Activated CD4-positive, alpha-beta T cell treated with anti-CD3 and anti-CD28 coated beads, Interleukin-2, amount 50 U/mL, for 48 hours (primary cell): ENCODE results near the gene WDR59.
A peak's percentile ranks its signal among the peaks of the same experiment; 100 is the strongest.
"Not testable (repeated sequence)": the region's sequence is repeated elsewhere in the genome, so short reads cannot be mapped to it uniquely, and the experiment has no call there.

ENCODE experiments used
- DNase-seq, 2 experiments: peaks; one replicate each; pipeline ENCODE4 v3.0.0-alpha.2; 2020

The WDR59 gene

DNA sequence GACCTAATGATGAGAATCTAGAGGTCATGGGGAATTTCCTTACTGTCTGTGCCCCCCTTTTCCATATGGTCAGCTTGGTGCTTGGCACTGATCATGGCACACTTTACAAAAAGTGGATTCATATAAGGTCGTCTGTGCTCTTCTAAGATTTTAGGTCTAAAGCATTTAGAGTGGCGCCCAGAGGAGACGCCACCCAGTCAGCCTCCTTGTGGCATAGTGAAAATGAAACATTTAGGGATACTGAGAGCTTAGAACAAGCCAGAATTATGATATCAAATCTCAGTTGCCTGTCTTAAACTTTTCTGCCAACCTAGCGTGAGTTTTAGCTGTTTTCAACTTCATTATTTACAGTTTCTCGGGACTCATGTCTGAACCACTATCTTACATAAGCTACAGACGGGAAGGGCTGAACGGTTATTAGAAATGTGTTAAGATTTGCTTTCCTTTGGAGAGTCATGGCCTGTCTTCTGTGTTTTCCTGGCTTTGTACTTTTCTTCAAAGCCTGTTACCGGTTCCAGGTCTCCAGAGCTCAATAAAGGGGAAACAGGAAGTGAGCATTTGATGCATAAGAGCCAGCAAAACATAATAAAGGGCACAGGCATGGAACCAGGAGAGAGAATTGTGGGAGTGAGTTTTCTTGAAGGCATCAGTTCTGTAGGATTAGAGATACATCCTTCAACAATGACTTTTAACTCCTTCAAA lies 27.6 kb upstream of the WDR59 start:
- DNase-seq: peak; percentile 11 to 28

DNA sequence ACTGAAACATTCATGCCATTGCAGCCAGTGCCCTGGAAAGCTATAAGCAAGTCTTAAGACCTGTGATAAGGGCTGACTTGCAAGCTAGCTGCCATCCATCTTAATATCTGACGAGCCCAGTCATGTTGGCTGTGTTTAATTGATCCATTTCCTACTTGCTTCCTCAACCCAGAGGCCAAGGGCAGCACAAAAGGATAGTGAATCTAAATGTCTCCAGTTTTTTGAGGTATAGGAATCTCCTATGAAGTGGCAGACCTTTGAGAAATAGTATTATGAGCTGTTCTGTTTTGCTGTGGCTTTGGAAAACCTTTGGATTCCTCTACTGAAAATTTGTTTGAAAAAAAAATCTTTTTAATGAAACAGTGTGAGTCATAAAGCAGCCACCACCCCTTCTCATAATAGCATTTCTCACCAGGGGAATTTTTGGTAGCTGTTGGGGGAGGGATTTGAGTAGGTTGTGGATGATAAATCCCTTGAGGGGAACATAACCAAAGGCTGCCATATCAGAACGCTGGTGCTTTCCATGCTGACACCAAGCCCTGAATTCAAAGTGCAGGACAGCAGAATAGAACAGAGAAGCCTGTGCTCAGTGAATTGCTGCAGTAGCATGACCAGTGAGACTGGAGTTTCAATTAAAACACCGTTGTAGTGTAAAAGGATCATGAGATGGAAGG lies 26.8 kb upstream of the WDR59 start:
- DNase-seq: peak; percentile 50 to 66

DNA sequence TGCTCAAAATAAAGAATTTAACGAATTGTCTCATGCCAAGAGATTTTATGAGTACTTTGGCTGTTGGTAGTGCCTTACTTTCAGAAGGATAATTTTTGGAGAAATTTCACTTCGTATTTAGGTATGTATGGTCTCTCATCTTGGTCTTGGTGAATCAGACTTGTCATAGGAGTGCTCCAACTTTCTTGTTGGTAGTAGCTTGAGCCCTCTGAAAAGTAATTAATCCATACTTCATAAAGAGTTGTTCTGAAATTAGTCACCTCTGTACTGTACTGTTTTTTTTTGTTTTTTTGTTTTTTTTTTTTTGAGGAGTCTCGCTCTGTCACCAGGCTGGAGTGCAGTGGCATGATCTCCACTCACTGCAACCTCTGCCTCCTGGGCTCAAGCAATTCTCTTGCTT lies 25.5 kb upstream of the WDR59 start:
- DNase-seq: peak in 1 of 2 experiments; percentile 8

DNA sequence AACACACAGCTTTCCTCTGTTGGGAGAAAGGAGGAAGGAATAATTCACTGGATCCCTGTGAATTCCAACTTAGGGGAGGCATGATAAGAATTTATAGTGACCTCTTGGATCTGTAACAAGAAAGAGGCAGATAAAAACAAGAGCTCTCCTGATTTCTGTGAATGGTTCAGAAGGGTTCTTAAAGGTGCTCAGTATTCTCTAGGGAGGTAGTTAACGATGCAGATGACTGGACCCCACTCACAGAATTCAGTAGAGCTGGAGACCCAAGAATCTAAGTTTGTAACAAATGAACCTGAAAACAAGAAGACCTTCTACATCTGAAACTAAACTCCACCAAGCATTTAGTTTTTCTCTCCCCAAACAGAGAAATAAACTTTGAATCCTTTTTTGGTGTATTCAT lies 22.5 kb upstream of the WDR59 start:
- no peak for DNase-seq

DNA sequence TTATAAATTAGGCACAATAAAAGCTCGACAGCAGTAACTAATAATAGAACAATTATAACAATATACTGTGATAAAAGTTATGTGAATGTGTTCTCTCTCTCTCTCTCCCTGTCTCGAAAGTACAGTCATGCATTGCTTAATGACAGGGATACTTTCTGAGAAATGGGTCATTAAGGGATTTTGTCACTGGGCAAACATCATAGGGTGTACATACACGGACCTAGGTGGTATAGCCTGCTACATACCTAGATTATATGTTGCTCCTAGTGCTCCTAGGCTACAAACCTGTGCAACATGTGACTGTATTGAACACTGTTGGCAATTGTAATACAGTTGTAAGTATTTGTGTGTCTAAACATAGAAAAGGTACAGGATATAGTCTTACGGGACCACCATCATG lies 20.8 kb upstream of the WDR59 start:
- no peak for DNase-seq

DNA sequence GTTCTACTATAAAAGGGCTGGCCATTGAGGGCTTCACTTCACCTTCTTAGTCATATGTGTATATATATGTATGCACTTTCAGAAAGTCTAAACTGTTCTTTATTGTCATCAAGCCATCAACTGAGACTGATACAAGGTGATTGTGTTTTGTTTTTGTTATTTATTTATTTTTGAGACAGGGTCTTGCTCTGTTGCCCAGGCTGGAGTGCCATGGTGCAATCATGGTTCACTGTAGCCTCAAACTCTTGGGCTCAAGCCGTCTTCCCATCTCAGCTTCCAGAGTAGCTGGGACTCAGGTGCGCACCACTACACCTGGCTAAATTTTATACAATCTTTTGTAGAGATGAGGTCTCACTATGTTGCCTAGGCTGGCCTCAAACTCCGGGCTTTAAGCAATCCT lies 19.5 kb upstream of the WDR59 start:
- DNase-seq: no peak

DNA sequence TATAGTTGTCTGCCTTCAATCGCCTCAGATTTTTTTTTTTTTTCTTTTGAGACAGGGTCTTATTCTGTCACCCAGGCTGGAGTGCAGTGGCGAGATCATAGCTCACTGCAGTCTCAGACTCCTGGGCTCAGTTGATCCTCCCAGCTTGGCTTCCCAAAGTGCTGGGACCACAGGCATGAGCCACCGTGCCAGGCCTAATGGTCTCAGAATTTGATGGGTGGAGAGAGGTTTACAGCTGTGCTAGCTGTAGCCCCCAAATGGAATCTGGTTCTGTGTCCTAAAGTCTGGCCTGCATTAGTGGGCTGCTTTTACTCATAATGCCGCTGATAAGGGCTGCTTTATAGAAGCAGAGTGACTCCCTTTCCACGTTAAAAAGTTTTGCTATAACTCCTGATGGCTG lies 19.0 kb upstream of the WDR59 start:
- DNase-seq: no peak

DNA sequence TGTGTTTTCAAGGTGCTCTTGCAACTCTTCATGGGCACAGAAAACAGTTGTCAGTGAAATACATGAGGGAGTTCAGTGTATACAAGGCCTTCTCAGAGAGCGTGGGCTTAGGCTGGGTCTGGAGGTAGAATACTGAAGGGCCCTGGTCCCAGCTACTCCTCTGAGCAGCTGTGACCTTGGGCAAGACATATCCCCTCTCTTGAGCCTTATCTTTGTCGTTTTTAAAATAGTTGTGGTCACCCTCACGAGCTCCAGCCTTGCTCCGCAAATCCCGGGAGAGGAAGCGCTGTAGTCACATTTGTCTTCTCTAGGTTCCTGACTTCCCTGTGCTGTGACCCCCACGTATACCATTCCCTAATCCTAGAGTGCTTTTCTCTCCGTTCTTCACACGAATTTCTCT lies 17.6 kb upstream of the WDR59 start:
- no peak for DNase-seq

DNA sequence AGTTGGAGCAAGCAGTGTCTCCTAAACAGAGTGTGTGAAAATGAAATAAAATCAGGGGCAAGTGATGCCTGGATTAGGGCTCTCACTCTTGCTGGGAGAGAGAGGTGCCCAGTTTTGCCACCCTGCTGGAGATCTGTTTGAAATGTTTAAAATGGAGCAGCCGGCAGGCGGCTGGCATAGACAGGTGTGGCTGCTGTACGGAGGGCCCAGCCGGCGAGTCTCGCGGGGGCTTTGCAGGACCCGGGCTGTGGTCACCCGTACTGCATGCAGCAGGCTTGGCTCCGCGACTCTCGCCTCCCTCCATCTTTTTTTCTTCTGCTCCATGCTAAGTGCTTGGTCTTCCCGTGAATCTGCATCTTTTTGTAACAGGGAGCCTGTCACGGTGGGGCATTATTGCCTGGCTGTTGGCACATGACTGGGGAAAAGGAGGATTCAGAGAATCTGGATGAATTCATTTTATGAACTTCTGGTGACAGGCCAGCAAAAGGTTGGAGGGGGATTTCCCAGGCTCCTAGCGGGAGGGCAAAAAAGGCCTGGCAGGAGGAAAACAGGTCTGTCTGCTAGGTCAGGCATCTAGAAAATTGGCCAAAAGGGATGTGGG lies 15.7 kb upstream of the WDR59 start:
- DNase-seq: peak in 1 of 2 experiments; percentile 21

DNA sequence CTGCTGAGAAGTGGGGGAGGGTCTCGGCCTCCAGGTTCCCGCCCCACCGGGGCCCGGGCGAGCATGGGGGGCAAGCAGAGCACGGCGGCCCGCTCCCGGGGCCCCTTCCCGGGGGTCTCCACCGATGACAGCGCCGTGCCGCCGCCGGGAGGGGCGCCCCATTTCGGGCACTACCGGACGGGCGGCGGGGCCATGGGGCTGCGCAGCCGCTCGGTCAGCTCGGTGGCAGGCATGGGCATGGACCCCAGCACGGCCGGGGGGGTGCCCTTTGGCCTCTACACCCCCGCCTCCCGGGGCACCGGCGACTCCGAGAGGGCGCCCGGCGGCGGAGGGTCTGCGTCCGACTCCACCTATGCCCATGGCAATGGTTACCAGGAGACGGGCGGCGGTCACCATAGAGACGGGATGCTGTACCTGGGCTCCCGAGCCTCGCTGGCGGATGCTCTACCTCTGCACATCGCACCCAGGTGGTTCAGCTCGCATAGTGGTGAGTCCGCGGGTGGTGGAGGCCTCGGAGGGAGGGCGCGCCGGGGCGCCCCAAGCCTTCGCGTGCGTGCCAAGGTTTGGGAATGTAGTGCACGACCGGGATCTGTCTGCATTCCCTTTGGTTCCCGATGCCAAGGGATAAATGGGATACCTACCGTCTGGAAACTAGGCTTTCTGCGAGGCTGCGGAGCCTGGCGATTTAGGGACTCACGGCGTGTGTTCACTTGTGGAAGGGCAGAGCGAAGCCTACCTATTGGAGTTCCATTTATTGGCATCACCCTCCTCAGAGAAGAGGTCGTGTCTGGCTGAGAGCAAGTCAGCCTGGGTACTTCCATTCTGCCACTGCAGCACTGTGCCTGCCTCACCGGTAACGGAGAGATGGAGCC lies 14.9 kb upstream of the WDR59 start:
- DNase-seq: peak; percentile 58 to 71

DNA sequence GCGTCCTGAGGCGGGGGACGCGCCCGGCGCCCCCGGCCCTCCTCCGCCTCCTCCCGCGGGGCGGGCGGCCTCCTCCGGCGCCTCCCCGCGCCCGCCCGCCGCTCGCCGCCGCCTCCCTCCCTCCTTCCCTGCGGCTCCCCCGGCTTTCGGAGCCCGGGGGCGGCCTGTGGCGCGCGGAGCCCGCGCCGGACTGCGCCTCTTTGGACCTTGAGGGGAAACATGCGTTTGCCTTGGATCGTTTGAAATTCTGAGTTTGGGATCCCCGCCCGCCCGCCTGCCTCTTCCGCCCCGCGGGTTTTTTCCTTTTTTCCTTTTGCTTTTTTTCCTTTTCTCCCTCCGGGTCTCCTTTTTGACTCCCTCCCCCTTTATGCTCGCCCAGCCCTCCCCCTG lies 14.3 kb upstream of the WDR59 start:
- DNase-seq: peak; percentile 17 to 26

DNA sequence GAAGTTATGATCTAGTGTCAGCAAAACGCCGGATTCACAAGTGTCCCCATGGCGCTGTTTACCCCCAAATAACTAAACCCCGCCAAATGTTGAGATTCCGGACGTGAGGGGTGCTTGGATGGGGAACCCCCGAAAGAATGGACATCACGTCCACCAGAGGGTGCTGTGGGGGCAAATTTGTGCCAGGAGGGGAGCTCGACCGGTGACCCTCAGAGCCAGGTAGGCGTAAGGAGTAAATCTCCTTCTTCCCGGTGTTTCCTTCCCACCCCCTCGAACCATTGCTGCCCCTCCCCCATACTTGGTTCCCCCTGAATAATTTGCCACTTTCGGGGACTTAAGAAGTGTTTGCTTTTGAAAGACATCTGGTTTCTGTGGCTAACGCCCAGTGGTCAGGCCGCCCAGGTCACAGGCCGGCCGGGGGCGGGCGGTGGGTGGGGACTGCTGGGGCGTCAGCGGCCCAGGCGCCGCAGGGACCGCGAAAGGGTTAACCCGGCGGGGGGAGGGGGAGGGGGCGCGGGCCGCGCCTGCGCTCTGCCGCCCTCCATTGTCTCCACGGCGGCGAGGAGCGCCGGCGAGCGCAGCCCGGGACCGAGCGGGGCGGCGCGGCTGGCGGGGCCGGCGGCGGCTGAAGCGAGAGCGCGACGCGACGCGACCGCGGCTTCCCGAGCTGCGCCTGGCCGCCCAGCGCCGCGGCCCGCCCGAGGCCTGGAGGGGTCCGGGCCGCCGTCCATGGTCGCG lies 13.7 kb upstream of the WDR59 start, which contains the start of gene ZNRF1:
Gene ZNRF1 (plus strand): TSS at position 544 of the 738 bp plus-strand sequence. CDS start 648 bp downstream, outside the sequence.
- DNase-seq: peak; percentile 86 to 90

DNA sequence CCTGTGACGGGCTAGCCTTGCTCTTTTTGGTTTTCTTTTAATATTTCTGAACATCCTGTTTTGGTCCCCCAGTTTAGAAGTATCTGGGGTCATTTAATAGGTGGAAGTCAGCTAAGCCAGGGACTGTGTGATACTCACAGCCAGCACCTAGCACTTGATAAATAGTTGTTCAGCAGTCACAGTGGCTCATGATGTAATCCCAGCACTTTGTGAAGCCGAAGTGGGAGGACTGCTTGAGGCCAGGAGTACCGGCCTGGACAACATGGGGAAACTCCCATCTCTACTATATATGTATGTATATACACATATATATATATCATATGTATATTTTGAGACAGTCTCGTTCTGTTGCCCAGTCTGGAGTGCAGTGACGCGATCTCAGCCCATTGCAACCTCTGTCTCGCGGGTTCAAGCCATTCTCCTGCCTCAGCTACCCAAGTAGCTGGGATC lies 12.1 kb upstream of the WDR59 start:
- DNase-seq: no peak

DNA sequence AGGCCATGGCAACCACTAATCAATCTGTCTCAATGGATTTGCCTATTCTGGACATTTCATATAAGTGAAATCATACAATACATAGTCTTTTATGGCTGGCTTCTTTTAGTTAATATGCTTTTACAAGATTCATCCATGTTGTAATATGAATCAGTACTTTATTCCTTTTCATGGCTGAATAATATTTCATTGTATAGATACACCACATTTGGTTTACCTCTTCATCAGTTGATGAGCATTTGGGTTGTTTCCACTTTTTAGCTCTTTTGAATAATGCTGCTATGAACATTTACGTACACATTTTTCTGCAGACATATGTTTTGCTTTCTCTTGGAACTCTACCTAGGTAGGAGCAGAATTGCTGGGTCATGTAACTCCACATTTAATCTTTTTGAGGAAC lies 11.1 kb upstream of the WDR59 start:
- no peak for DNase-seq

DNA sequence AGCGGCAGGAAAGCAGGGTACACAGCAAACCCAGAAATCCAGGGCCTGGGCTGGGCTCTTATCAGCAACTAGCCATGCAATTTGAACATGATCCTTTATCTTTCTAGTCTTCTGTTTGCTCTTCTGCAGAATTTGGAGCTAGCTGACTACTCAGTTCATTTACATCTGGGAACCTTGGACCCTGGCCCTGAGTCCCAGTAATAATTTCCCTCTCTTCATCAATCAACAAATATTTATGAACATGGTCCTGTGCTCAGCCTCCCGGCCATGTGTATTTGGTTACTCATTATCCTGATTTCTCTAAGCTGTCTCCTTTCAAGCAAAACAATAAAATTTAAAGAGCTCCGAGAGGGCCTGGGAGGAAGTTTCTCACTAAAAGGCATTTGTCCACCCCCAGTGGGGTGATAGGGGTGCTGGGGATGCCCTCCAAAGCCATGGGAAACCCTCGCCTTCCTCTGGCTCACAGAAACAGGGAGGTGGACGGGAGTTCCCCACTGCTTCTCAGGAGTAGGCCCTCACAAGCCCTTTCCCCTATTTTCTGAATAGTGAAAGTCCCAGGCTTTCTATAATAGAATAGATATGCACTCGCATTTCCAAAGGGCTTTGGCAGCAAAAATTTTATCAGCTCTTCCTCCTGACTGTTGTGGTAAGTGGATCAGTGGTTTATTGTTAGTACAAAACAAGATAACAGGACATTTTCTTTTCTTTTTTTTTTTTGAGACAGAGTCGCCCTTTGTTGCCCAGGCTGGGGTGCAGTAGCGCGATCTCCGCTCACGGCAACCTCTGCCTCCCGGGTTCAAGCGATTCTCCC lies 6.9 kb upstream of the WDR59 start:
- DNase-seq: no peak

DNA sequence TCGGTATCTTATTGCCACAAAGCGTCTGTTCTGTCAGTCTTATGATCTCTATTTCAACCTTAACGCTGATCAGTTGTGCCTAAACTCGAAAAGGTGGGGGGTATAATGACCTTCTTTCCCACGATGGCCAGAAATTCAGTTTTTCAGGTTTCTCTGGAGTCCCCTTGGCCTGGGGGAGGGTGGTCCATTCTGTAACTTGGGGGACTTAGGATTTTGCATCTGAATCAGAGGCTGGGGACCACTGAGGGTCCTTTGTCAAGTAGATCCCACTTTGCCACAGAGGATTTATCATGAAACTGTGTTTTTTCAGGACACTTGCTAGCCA lies 6.3 kb upstream of the WDR59 start:
- no peak for DNase-seq

DNA sequence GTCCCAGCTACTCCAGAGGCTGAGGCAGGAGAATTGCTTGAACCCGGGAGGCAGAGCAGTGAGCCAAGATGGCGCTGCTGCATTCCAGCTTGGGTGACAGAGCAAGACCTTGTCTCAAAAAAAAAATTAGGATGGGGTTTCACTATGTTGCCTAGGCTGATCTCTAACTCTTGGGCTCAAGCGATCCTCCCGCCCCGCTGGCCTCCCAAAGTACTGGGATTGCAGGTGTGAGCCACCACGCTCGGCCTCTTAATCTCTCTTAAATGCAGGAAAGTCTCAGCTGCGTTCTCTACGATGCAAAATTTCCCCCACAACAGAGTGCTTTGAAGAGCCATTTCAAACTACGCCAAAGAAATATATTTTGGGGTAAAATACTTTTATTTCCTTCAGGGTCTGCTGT lies 5.9 kb upstream of the WDR59 start:
- DNase-seq: no peak

DNA sequence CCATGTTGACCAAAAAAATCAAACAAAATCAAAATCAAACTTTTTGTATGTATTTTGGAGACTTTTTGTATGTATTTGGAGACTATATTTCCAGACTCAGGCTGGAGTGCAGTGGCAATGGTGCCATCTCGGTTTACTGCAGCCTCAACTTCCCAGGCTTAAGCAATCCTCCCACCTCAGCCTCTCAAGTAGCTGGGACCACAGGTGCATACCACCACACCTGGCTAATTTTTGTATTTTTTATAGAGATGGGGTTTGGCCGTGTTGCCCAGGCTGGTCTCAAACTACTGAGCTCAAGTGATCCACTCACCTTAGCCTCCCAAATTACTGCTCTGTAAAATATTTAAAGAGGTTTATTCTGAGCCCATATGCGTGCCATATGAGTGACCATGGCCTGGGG lies 4.9 kb upstream of the WDR59 start:
- DNase-seq: not testable (repeated sequence)

DNA sequence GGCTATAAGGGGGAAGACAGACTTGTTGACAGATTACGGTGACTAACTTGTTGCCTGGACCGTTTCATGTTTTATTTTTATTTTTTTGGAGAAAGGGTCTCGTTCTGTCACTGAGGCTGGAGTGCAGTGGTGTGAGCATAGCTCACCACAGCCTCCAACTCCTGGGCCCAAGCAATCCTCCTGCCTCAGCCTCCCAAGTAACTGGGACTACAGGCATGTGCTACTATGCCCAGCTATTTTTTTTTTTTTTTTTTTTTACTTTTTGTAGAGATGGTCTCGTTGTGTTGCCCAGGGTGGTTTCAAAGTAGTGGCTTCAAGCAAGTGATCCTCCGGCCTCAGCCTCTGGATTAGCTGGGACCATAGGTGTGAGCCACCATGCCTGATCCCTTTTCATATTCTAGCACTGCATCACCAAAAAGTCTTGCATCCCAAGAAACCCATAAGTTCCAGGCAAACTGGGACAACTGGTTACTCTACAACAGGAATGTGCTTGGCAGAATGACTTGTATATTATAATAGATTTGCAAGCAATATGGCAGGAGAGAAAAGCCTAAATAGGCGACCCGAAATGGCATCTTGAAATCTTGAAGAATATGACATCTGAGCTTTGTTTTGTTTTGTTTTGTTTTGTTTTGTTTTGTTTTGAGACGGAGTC lies 2.2 kb upstream of the WDR59 start:
- no peak for DNase-seq

DNA sequence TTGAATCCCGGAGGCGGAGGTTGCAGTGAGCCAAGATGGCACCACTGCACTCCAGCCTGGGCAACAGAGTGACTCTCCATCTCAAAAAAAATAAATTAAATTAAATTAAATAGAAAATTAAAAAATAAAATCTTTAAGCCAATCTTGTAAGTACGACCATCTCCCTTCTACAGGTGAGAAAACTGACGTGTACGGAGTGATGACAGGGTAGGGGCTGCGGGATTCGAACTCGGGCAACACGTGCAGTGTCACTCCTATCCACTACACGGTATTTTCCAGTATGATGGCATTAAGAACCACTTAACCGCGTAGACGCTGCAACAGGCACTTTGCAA lies 762 bp downstream of the WDR59 start:
- peak in 1 of 2 experiments; percentile 42 for DNase-seq

DNA sequence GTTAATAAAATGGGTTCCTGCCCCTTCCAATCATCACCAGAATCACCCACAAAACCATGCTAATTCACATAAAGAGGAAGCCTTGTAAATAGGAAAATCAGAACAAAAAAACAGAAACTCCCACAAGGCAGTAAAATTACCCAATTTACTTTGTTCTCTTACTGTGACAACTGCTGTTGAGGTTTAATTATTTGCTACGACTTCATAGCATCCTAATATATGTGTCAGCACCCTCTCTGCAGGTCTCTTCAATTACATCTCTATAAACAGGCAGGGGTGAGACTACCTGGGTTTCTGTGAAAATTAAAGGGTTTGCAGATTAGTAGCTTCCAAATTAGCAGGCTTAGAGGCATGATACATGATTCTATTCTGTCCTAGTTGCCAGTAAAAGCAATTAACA lies 2.7 kb downstream of the WDR59 start:
- no peak for DNase-seq
